ENCODE results near the gene KLHL14. TPM values are rescaled to one million over a fixed set of nuclear protein-coding genes. Genes with fewer than 3 reads are reported as not detected.

KLHL14 gene
- total and polyA plus RNA-seq, 2 of the 13 experiments (the other 11 are each of a cell fraction or from before 2014, with no cell fraction given): 16.0 to 41.8 TPM

DNA sequence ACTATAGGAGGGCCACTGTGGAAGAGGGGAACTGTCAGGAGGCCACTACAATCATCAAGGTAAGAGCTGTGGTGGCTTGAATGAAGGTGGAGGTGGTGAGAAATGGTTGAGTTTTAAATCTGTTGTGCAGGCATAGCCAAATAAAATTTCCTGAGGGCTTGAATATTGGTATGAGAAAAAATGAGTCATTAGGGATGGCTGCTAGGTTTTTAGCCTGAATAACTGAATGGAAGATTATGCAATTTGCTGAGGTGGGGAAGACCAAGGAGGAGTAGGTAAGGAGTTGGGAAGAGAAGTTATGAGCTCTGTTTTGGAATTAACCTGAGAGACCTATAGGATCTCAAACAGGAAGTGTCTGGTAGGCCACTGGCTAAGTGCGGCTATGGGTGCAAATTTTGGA lies 84.0 kb downstream of the KLHL14 start:
- no peak overlapping the region for H3K4me2 ChIP-seq (ENCODE audit: low read depth, low read length)
- no peak overlapping the region for H3K27ac ChIP-seq (ENCODE audit: extremely low read length, insufficient read depth, low read length)
- no peak for FAIRE-seq
- H3K9me3 ChIP-seq (ENCODE audit: low read length): no peaks in the 10 kb centered on the region
- no peaks in the 10 kb centered on the region for H3K79me2 ChIP-seq (ENCODE audit: insufficient read depth, low read length)
- BruUV-seq (replicated peaks): no TSS peak
- ATAC-seq: no peak
- POLR2A ChIA-PET: no interaction called here
- intact Hi-C loops (cut with micrococcal nuclease; ENCODE audit: unreplicated experiment) (no loop called here), in situ Hi-C loops (cut with HindIII; ENCODE audit: extremely low pct_ligation_motif_present, low pct_unique_long_range_greater_than_20kb) (no loop called here)
- no peak overlapping the region for H3K9ac ChIP-seq (ENCODE audit: insufficient read depth, low read depth, low read length)
- H3K27me3 ChIP-seq (ENCODE audit: control insufficient read depth in 1 of 2, insufficient read depth in 2 of 2, low read length in 2 of 2): no peaks in the 10 kb centered on the region
- H3K4me3 ChIP-seq (replicated peaks in 1 of 3; ENCODE audit: insufficient read depth in 1 of 3, low read depth in 2 of 3, low read length in 3 of 3): no peak overlapping the region
- no peak overlapping the region for H2AFZ ChIP-seq (ENCODE audit: low read length)
- DNase-seq (ENCODE audit: low spot score): no peak
- CTCF ChIA-PET (ENCODE audit: low intra/inter-chr PET ratio, low total read pairs): no interaction called here
- H3K36me3 ChIP-seq (replicated peaks in 1 of 2; ENCODE audit: control insufficient read depth in 1 of 2, insufficient read depth in 2 of 2, low read length in 2 of 2): peaks cover 10 to 59% of the 10 kb centered on the region in 2 experiments
- no peaks in the 10 kb centered on the region for H4K20me1 ChIP-seq (ENCODE audit: insufficient read depth, low read length)
- WGBS (ENCODE audit: low lambda C conversion rate): 96% methylated on average over 1 of the region's 1 CpG
- no peak for TF ChIP-seq SOX5 (CRISPR knock-in tag; IDR thresholded peaks at IDR 0.05; ENCODE audit: borderline replicate concordance)
- TF ChIP-seq ZNF180 (CRISPR knock-in tag; IDR thresholded peaks at IDR 0.05; ENCODE audit: borderline replicate concordance, low read depth): no peak
- TF ChIP-seq, protein P1, sequence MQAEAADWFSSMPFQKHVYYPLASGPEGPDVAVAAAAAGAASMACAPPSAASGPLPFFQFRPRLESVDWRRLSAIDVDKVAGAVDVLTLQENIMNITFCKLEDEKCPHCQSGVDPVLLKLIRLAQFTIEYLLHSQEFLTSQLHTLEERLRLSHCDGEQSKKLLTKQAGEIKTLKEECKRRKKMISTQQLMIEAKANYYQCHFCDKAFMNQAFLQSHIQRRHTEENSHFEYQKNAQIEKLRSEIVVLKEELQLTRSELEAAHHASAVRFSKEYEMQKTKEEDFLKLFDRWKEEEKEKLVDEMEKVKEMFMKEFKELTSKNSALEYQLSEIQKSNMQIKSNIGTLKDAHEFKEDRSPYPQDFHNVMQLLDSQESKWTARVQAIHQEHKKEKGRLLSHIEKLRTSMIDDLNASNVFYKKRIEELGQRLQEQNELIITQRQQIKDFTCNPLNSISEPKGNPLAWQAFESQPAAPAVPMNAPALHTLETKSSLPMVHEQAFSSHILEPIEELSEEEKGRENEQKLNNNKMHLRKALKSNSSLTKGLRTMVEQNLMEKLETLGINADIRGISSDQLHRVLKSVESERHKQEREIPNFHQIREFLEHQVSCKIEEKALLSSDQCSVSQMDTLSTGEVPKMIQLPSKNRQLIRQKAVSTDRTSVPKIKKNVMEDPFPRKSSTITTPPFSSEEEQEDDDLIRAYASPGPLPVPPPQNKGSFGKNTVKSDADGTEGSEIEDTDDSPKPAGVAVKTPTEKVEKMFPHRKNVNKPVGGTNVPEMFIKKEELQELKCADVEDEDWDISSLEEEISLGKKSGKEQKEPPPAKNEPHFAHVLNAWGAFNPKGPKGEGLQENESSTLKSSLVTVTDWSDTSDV (CRISPR knock-in tag; IDR thresholded peaks at IDR 0.05): no peak
- no peak for TF ChIP-seq ZNF564 (CRISPR knock-in tag; IDR thresholded peaks at IDR 0.05)
- H3K4me1 ChIP-seq (ENCODE audit: insufficient read depth, low read length): no peaks in the 10 kb centered on the region

- DNase-seq (ENCODE audit: low spot score) (no peak), ATAC-seq (no peak), FAIRE-seq (no peak)
- BruUV-seq (replicated peaks): no TSS peak
- H3K79me2 ChIP-seq (ENCODE audit: insufficient read depth, low read length): no peaks in the 10 kb centered on the region
- H3K9ac ChIP-seq (ENCODE audit: insufficient read depth, low read depth, low read length): no peak overlapping the region
- H3K4me3 ChIP-seq (replicated peaks in 1 of 3; ENCODE audit: insufficient read depth in 1 of 3, low read depth in 2 of 3, low read length in 3 of 3): no peak overlapping the region
- WGBS (ENCODE audit: low lambda C conversion rate): 97% methylated on average over 8 of the region's 8 CpGs
- no peaks in the 10 kb centered on the region for H3K4me1 ChIP-seq (ENCODE audit: insufficient read depth, low read length)
- CTCF ChIA-PET (ENCODE audit: low intra/inter-chr PET ratio, low total read pairs): no interaction called here
- H3K27ac ChIP-seq (ENCODE audit: extremely low read length, insufficient read depth, low read length): no peak overlapping the region
- intact Hi-C loops (cut with micrococcal nuclease; ENCODE audit: unreplicated experiment): no loop called here
- H3K27me3 ChIP-seq (ENCODE audit: control insufficient read depth in 1 of 2, insufficient read depth in 2 of 2, low read length in 2 of 2): no peaks in the 10 kb centered on the region
- H3K4me2 ChIP-seq (ENCODE audit: low read depth, low read length): no peak overlapping the region
- POLR2A ChIA-PET: no interaction called here
- H2AFZ ChIP-seq (ENCODE audit: low read length): no peak overlapping the region
- H4K20me1 ChIP-seq (ENCODE audit: insufficient read depth, low read length): no peaks in the 10 kb centered on the region
- no peaks in the 10 kb centered on the region for H3K9me3 ChIP-seq (ENCODE audit: low read length)
- in situ Hi-C loops (cut with HindIII; ENCODE audit: extremely low pct_ligation_motif_present, low pct_unique_long_range_greater_than_20kb): no loop called here
- peaks cover 4 to 63% of the 10 kb centered on the region in 2 experiments for H3K36me3 ChIP-seq (replicated peaks in 1 of 2; ENCODE audit: control insufficient read depth in 1 of 2, insufficient read depth in 2 of 2, low read length in 2 of 2)
- TF ChIP-seq ZNF460 (CRISPR knock-in tag; IDR thresholded peaks at IDR 0.05; ENCODE audit: borderline replicate concordance) (no peak), ZSCAN9 (CRISPR knock-in tag; IDR thresholded peaks at IDR 0.05; ENCODE audit: borderline replicate concordance) (no peak), HOXD1 (CRISPR knock-in tag; IDR thresholded peaks at IDR 0.05) (no peak), ZNF282 (IDR thresholded peaks at IDR 0.05; ENCODE audit: partially characterized antibody) (no peak), FLYWCH1 (CRISPR knock-in tag; IDR thresholded peaks at IDR 0.05) (no peak), SRSF1 (optimal IDR thresholded peaks at IDR 0.05; ENCODE audit: low read depth, low read length) (no peak), PPARG (CRISPR knock-in tag; conservative IDR thresholded peaks at IDR 0.05) (no peak), NFE2L1 (CRISPR knock-in tag; IDR thresholded peaks at IDR 0.05; ENCODE audit: borderline replicate concordance) (no peak), GRHL1 (CRISPR knock-in tag; conservative IDR thresholded peaks at IDR 0.05) (no peak)
- TF ChIP-seq, protein P2, sequence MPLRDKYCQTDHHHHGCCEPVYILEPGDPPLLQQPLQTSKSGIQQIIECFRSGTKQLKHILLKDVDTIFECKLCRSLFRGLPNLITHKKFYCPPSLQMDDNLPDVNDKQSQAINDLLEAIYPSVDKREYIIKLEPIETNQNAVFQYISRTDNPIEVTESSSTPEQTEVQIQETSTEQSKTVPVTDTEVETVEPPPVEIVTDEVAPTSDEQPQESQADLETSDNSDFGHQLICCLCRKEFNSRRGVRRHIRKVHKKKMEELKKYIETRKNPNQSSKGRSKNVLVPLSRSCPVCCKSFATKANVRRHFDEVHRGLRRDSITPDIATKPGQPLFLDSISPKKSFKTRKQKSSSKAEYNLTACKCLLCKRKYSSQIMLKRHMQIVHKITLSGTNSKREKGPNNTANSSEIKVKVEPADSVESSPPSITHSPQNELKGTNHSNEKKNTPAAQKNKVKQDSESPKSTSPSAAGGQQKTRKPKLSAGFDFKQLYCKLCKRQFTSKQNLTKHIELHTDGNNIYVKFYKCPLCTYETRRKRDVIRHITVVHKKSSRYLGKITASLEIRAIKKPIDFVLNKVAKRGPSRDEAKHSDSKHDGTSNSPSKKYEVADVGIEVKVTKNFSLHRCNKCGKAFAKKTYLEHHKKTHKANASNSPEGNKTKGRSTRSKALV (CRISPR knock-in tag; IDR thresholded peaks at IDR 0.05): no peak
Observed at GRCh38 chr18:32684940-32685339, 87.9 kb downstream of the KLHL14 start.

Measured in HepG2 (cell line).